Fibroblast of skin of scalp (primary cell): ENCODE results near the gene PRR5.
A peak's percentile ranks its signal among the peaks of the same experiment; 100 is the strongest.

Source experiments
- DNase-seq: peaks from one replicate; pipeline ENCODE4 v3.0.0-alpha.2; 2013

PRR5 gene

GRCh38 chr22:44719586-44720368 is 17.8 kb downstream of the PRR5 start:
- no peak for DNase-seq

- DNase-seq: no peak
These were observed 19.2 kb downstream of the PRR5 start for GRCh38 chr22:44721213-44721612.

GRCh38 chr22:44722611-44723010 is 20.6 kb downstream of the PRR5 start:
- no peak for DNase-seq

GRCh38 chr22:44723801-44724200 is 21.8 kb downstream of the PRR5 start:
- DNase-seq: peak; percentile 32

- DNase-seq: no peak
These were observed 22.4 kb downstream of the PRR5 start for GRCh38 chr22:44724416-44724815.

- DNase-seq: no peak
These were observed 22.9 kb downstream of the PRR5 start for GRCh38 chr22:44724859-44725258.

GRCh38 chr22:44726439-44726838 is 24.4 kb downstream of the PRR5 start:
- DNase-seq: no peak

- DNase-seq: no peak
These were observed 25.1 kb downstream of the PRR5 start for GRCh38 chr22:44727148-44727547.

GRCh38 chr22:44727709-44728108 is 25.7 kb downstream of the PRR5 start:
- DNase-seq: no peak

- no peak for DNase-seq
These were observed 26.8 kb downstream of the PRR5 start for GRCh38 chr22:44728761-44729324.

- DNase-seq: peak; percentile 62
These were observed 27.5 kb downstream of the PRR5 start for GRCh38 chr22:44729391-44730021.

- no peak for DNase-seq
These were observed 28.0 kb downstream of the PRR5 start for GRCh38 chr22:44730022-44730393.

- DNase-seq: peak; percentile 9
These were observed 28.7 kb downstream of the PRR5 start for GRCh38 chr22:44730490-44731356.

- DNase-seq: no peak
These were observed 29.5 kb downstream of the PRR5 start for GRCh38 chr22:44731357-44731970.

GRCh38 chr22:44732017-44732561 is 30.1 kb downstream of the PRR5 start:
- DNase-seq: no peak

- no peak for DNase-seq
These were observed 30.7 kb downstream of the PRR5 start for GRCh38 chr22:44732661-44733060.

- no peak for DNase-seq
These were observed 31.6 kb downstream of the PRR5 start for GRCh38 chr22:44733426-44734106.

- no peak for DNase-seq
These were observed 32.3 kb downstream of the PRR5 start for GRCh38 chr22:44734278-44734677.

GRCh38 chr22:44734801-44735517 is 33.0 kb downstream of the PRR5 start:
- DNase-seq: no peak

GRCh38 chr22:44735518-44736428 is 33.8 kb downstream of the PRR5 start:
- peak; percentile 50 for DNase-seq
